B cell (primary cell): ENCODE data around the gene PHRF1. TPM values are rescaled to one million over a fixed set of nuclear protein-coding genes. Genes with fewer than 3 reads are reported as not detected.

ENCODE experiments used
- ATAC-seq: fragments of 200-7000 bp; cut with Tn5 transposase; one replicate; pipeline ENCODE4 v1.10.0; 2021; ENCODE audit warnings: low read depth, mild to moderate bottlenecking, moderate number of reproducible peaks, moderate library complexity
- CTCF ChIA-PET: fragments of 350-600 bp; sonication (Branson Sonifier 250); formaldehyde crosslinking; loops from one replicate; lab custom pipeline; 2021; ENCODE audit warnings: antibody characterized with exemption, inconsistent platforms; lab: Charles Lee
- POLR2A ChIA-PET: fragments of 350-600 bp; sonication (Branson Sonifier 250); formaldehyde crosslinking; loops from one replicate; lab custom pipeline; 2021; ENCODE audit warnings: antibody characterized with exemption; lab: Charles Lee
- DNase-seq: peaks from one replicate; pipeline ENCODE4 v3.0.0; 2013
- H2AFZ ChIP-seq: 2 replicates; pipeline ENCODE4 v1.6.1; 2012; ENCODE audit warnings: mild to moderate bottlenecking, low read depth, low read length; ENCODE audit not compliant: insufficient read depth, poor library complexity, severe bottlenecking
- H3K27ac ChIP-seq, 2 donors: 1 replicate in 1 of 2; 2 replicates in 1 of 2; pipeline ENCODE4 v1.5.1; 2012 to 2013; ENCODE audit warnings: low read length in 2 of 2, mild to moderate bottlenecking in 2 of 2, moderate library complexity in 1 of 2
- H3K27me3 ChIP-seq, 4 experiments: fragments of 200-600 bp in 1 of 4; sonication (generic) in 1 of 4; replicated peaks in 1 of 4; 1 replicate in 2 of 4; 2 replicates in 2 of 4; pipeline versions ENCODE4 v1.6.1 to v1.7.0; 2013 to 2016; ENCODE audit warnings: low read length in 3 of 4, mild to moderate bottlenecking in 2 of 4, mixed read lengths in 1 of 4, moderate library complexity in 1 of 4; ENCODE audit not compliant: insufficient read depth in 4 of 4, control insufficient read depth in 3 of 4; ENCODE audit errors: control extremely low read depth in 1 of 4
- H3K36me3 ChIP-seq, 2 experiments: replicated peaks in 1 of 2; 1 replicate in 1 of 2; 2 replicates in 1 of 2; pipeline versions ENCODE4 v1.6.1 to v1.7.1; 2013; ENCODE audit warnings: low read length in 1 of 2; ENCODE audit not compliant: insufficient read depth in 2 of 2, control insufficient read depth in 1 of 2; ENCODE audit errors: control extremely low read depth in 1 of 2, extremely low read depth in 1 of 2
- H3K4me1 ChIP-seq, 2 donors: fragments of 200-600 bp in 1 of 2; sonication (generic) in 1 of 2; 1 replicate in 1 of 2; 2 replicates in 1 of 2; pipeline versions ENCODE4 v1.5.1 to v1.6.1; 2013 to 2017; ENCODE audit warnings: low read length in 2 of 2; ENCODE audit not compliant: control insufficient read depth in 2 of 2, insufficient read depth in 2 of 2
- H3K4me2 ChIP-seq: replicated peaks from 2 replicates; pipeline ENCODE3; 2012; ENCODE audit warnings: mild to moderate bottlenecking, low read depth, low read length; ENCODE audit not compliant: poor library complexity, severe bottlenecking
- H3K4me3 ChIP-seq, 5 experiments: fragments of 200-600 bp in 1 of 5; sonication (generic) in 1 of 5; 1 replicate in 3 of 5; 2 replicates in 2 of 5; pipeline versions ENCODE4 v1.5.1 to v1.7.0; 2011 to 2016; ENCODE audit warnings: low read length in 4 of 5, mild to moderate bottlenecking in 4 of 5, low read depth in 2 of 5, control low read depth in 1 of 5, moderate library complexity in 1 of 5; ENCODE audit not compliant: insufficient read depth in 1 of 5; ENCODE audit errors: control extremely low read depth in 1 of 5, extremely low read depth in 1 of 5
- H3K79me2 ChIP-seq: fragments of 200-600 bp; sonication (generic); one replicate; pipeline ENCODE4 v1.6.0; 2016; ENCODE audit warnings: low read length; ENCODE audit not compliant: control insufficient read depth, insufficient read depth
- H3K9ac ChIP-seq: fragments of 200-600 bp; sonication (generic); 2 replicates; pipeline ENCODE4 v1.6.1; 2017; ENCODE audit warnings: mild to moderate bottlenecking, low read length, moderate library complexity
- H3K9me3 ChIP-seq, 3 donors: one replicate each; pipeline versions ENCODE4 v1.6.1 to v1.7.1; 2013; ENCODE audit warnings: low read length in 2 of 3; ENCODE audit not compliant: control insufficient read depth in 2 of 3, insufficient read depth in 1 of 3; ENCODE audit errors: control extremely low read depth in 1 of 3
- H4K20me1 ChIP-seq: 2 replicates; pipeline ENCODE4 v1.6.0; 2012; ENCODE audit warnings: mild to moderate bottlenecking, low read length; ENCODE audit not compliant: insufficient read depth, control insufficient read depth, poor library complexity, severe bottlenecking
- H3K27ac Mint-ChIP-seq: one replicate; pipeline ENCODE4 v1.8.0; 2021; ENCODE audit warnings: mixed read lengths
- H3K27me3 Mint-ChIP-seq: one replicate; pipeline ENCODE4 v1.8.0; 2021; ENCODE audit warnings: mixed read lengths
- H3K4me1 Mint-ChIP-seq: one replicate; pipeline ENCODE4 v1.8.0; 2021; ENCODE audit warnings: mixed read lengths
- H3K4me3 Mint-ChIP-seq: one replicate; pipeline ENCODE4 v1.8.0; 2021; ENCODE audit warnings: mixed read lengths
- H3K9me3 Mint-ChIP-seq: one replicate; pipeline ENCODE4 v1.8.0; 2022; ENCODE audit warnings: mixed read lengths; ENCODE audit not compliant: insufficient read depth
- EZH2 ChIP-seq: IDR thresholded peaks from 2 replicates; pipeline ENCODE4 v1.6.1; 2012; ENCODE audit warnings: borderline replicate concordance, low read depth, mild to moderate bottlenecking, moderate library complexity, low read length; ENCODE audit not compliant: insufficient read depth, poor library complexity, severe bottlenecking
- WGBS: methylation state at CpG from one replicate; pipeline ENCODE4 v1.1.5; 2013; ENCODE audit warnings: missing lambda C conversion rate; ENCODE audit not compliant: insufficient coverage; 5-methylcytosine and 5-hydroxymethylcytosine counted together
- intact Hi-C: fragments of 100-400 bp; cut with micrococcal nuclease; formaldehyde crosslinking; loops from one replicate; pipeline ENCODE4 v1.10.0; 2022
- polyA plus RNA-seq: library from polyadenylated mRNA; depleted of rRNA; stranded (reverse); fragments of >200 nt; gene quantifications from 2 replicates; pipeline ENCODE4 v1.2.3, GENCODE V29; 2012
- total RNA-seq, 2 donors: library from RNA; stranded (reverse); fragments of 120-200 nt in 1 of 2; gene quantifications; 1 replicate in 1 of 2; 2 replicates in 1 of 2; pipeline versions ENCODE4 v1.2.3 to v1.2.4, GENCODE V29; 2013 to 2022
- TF ChIP-seq, protein P1 (sequence below): fragments of 200-600 bp; IDR thresholded peaks from one replicate; pipeline ENCODE4 v1.8.0; 2022; ENCODE audit warnings: antibody characterized with exemption, mild to moderate bottlenecking

PHRF1 gene
- total and polyA plus RNA-seq, 2 donors (not counting 1 experiment from before 2014, with no cell fraction given) = 22.3 to 57.9 TPM

DNA sequence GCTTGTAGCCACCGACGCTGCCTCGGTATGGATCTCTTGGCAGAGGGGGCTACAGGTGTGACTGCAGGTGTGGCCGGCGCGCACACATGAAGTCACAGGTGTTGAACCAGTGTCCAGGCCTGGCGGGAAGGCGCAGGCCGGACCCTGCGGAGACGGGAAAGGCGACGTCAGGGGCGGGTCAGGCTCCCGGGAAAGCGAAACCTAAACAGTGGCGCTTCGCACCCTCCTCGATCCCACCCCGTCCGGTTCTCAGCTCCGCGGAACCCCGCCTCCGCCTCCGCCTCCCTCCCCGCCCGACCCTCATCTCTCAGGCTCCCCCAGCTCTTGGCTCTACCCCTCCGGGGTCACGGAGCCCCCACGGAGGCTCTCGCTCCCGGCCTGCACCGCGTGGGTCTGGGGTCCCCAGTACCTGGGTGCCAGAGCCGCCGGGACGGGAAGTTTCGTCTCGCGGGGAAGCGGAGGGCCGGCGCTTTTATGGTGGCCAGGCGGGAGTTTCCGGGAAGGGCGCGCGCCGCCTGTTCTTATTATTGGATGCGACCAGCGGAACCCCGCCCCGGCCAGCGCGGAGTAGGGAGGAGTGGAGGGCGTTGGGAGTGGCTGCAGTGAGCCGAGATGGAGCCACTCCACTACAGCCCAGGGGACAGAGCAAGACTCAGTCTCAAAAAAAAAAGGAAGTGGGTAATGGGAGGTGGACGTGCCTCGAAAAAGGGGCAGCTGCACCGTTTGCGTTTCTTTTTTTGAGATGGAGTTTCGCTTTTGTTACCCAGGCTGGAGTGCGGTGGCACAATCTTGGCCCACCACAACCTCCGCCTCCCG is 39.4 kb downstream of the PHRF1 start, which contains the start of gene IRF7:
Gene IRF7 (minus strand): TSS at position 447 of the 816 bp plus-strand sequence. CDS start 586 bp downstream, outside the sequence.
- intact Hi-C loops = loop anchor here (1.0 to 10.0 kb wide), 7 partner anchors 39 to 189 kb away; partner anchors contain the start of genes DEAF1, LMNTD2, PHRF1 and PIDD1
- peak within 1 kb of the TSS; percentile 45 to 83 (median 79) for H3K4me3 ChIP-seq

More for the DNA sequence above, 39.4 kb downstream of the PHRF1 start, which contains the start of gene IRF7:
- TF ChIP-seq, protein P1, sequence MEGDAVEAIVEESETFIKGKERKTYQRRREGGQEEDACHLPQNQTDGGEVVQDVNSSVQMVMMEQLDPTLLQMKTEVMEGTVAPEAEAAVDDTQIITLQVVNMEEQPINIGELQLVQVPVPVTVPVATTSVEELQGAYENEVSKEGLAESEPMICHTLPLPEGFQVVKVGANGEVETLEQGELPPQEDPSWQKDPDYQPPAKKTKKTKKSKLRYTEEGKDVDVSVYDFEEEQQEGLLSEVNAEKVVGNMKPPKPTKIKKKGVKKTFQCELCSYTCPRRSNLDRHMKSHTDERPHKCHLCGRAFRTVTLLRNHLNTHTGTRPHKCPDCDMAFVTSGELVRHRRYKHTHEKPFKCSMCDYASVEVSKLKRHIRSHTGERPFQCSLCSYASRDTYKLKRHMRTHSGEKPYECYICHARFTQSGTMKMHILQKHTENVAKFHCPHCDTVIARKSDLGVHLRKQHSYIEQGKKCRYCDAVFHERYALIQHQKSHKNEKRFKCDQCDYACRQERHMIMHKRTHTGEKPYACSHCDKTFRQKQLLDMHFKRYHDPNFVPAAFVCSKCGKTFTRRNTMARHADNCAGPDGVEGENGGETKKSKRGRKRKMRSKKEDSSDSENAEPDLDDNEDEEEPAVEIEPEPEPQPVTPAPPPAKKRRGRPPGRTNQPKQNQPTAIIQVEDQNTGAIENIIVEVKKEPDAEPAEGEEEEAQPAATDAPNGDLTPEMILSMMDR = no peak
- no peak for TF ChIP-seq EZH2
- Histone ChIP-seq H3K9me3 (no peaks in the 10 kb centered on the region), H4K20me1 (peaks cover 44% of the 10 kb centered on the region), H3K36me3 (peaks cover 0 to 34% of the 10 kb centered on the region in 2 experiments), H3K9ac (peak within 1 kb of the TSS; percentile 80), H3K4me1 (peaks cover 18 to 35% of the 10 kb centered on the region in 2 donors), H3K27ac (peak within 1 kb of the TSS; percentile 81 to 85), H3K79me2 (peaks cover 6% of the 10 kb centered on the region), H3K4me2 (peak within 1 kb of the TSS; percentile 90), H3K27me3 (no peaks in the 10 kb centered on the region), H2AFZ (peak within 1 kb of the TSS; percentile 80)
- ChIA-PET POLR2A (interaction anchor here (0.5 to 1.5 kb wide), 9 partner anchors 8 to 97 kb away, joined by 3 to 13 read pairs (median 3); partner anchors contain the start of genes DEAF1, HRAS, LRRC56 and PHRF1), CTCF (interaction anchor here (0.6 to 1.3 kb wide), 6 partner anchors 11 to 111 kb away, joined by 3 to 8 read pairs (median 3); no protein-coding TSS in a partner anchor)
- H3K4me1 Mint-ChIP-seq = peaks cover 17% of the 10 kb centered on the region
- WGBS = under 1% methylated on average over 63 of the region's 66 CpGs
- peak; percentile 95 for ATAC-seq
- H3K9me3 Mint-ChIP-seq = no peaks in the 10 kb centered on the region
- DNase-seq = peak; percentile 96
- peak within 1 kb of the TSS; percentile 94 for H3K27ac Mint-ChIP-seq
- H3K4me3 Mint-ChIP-seq = peak within 1 kb of the TSS; percentile 92
- no peaks in the 10 kb centered on the region for H3K27me3 Mint-ChIP-seq
